Gastroesophageal sphincter (tissue), 3 donors: ENCODE results near the gene DNAAF9.

Experiments used
- POLR2A ChIP-seq, 2 donors: fragments of 450-650 bp; IDR thresholded peaks; one replicate each; pipeline ENCODE4 v1.6.1; 2017; ENCODE audit warnings: antibody characterized with exemption in 2 of 2, mild to moderate bottlenecking in 2 of 2, moderate library complexity in 1 of 2
- POLR2AphosphoS5 ChIP-seq: sonication (generic); formaldehyde crosslinking; IDR thresholded peaks from one replicate; pipeline ENCODE4 v1.6.1; 2017; ENCODE audit warnings: antibody characterized with exemption
- TF ChIP-seq, protein P1 (sequence below), 4 experiments: fragments of 200-600 bp in 2 of 4; fragments of 450-650 bp in 2 of 4; sonication (generic) in 1 of 4; IDR thresholded peaks; one replicate each; pipeline ENCODE4 v1.5.1; 2017 to 2019; ENCODE audit warnings: antibody characterized with exemption in 4 of 4, mild to moderate bottlenecking in 2 of 4, moderate library complexity in 2 of 4

DNA sequence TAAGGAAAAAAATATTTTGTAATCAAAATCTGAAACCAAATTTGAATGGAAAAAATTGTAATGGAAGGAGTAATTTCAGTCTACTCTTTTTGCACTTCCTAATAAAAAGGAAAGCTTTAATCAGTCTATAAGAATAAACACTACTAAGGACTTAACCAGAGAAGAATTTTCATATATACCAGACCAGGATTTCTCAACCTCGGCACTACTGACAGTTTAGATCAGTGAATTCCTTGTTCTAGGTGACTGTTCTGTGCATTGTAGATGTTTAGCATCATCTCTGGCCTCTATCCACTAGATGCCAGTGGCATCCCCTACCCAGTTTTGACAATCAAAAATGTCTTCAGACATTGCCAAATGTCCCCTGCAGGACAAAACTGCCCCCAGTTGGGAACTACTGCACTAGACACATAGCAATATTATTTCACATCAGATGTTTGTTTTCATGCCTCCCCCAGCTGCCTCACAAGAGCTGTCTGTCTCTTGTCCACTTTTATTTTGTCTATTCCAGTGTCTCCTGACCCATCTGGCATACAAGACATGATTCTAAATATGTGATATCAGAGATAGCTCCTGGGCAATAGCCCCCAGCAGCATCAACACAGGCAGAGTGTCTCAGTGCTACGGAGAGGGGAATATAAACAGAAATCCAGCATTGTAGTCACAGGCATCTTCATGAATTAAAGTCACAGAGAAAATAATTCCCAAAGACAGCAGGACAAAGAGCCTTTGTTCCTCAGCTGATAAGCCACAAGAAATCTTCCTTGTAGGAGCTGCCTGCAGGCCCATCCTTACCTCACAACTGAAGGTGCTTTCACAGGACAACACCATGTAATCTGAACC is 27.0 kb downstream of the DNAAF9 start:
- no peak for TF ChIP-seq POLR2A (IDR thresholded peaks at IDR 0.05)
- TF ChIP-seq, protein P1, sequence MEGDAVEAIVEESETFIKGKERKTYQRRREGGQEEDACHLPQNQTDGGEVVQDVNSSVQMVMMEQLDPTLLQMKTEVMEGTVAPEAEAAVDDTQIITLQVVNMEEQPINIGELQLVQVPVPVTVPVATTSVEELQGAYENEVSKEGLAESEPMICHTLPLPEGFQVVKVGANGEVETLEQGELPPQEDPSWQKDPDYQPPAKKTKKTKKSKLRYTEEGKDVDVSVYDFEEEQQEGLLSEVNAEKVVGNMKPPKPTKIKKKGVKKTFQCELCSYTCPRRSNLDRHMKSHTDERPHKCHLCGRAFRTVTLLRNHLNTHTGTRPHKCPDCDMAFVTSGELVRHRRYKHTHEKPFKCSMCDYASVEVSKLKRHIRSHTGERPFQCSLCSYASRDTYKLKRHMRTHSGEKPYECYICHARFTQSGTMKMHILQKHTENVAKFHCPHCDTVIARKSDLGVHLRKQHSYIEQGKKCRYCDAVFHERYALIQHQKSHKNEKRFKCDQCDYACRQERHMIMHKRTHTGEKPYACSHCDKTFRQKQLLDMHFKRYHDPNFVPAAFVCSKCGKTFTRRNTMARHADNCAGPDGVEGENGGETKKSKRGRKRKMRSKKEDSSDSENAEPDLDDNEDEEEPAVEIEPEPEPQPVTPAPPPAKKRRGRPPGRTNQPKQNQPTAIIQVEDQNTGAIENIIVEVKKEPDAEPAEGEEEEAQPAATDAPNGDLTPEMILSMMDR (IDR thresholded peaks at IDR 0.05), result no peak
- TF ChIP-seq POLR2AphosphoS5, result no peak
